Activated CD4-positive, alpha-beta memory T cell treated with anti-CD3 and anti-CD28 coated beads for 36 hours (primary cell): Measurements from ENCODE around the gene CRTC3. TPM values are rescaled to one million over a fixed set of nuclear protein-coding genes. Genes with fewer than 3 reads are reported as not detected.
"Not testable (repeated sequence)": the region's sequence is repeated elsewhere in the genome, so short reads cannot be mapped to it uniquely, and the experiment has no call there.

Source experiments
- CTCF ChIA-PET: fragments of 350-600 bp; sonication (Branson Sonifier 250); formaldehyde crosslinking; loops from one replicate; lab custom pipeline; 2021; ENCODE audit warnings: antibody characterized with exemption, inconsistent platforms; lab: Charles Lee
- POLR2A ChIA-PET: fragments of 350-600 bp; sonication (Branson Sonifier 250); formaldehyde crosslinking; loops from one replicate; lab custom pipeline; 2021; ENCODE audit warnings: antibody characterized with exemption; lab: Charles Lee
- DNase-seq: peaks from one replicate; pipeline ENCODE4 v3.0.0-alpha.2; 2020
- H3K27ac Mint-ChIP-seq: one replicate; pipeline ENCODE4 v1.8.0; 2021; ENCODE audit warnings: mixed read lengths
- H3K27me3 Mint-ChIP-seq: one replicate; pipeline ENCODE4 v1.8.0; 2021; ENCODE audit warnings: mixed read lengths
- H3K36me3 Mint-ChIP-seq: one replicate; pipeline ENCODE4 v1.8.0; 2021; ENCODE audit warnings: mixed read lengths
- H3K4me1 Mint-ChIP-seq: one replicate; pipeline ENCODE4 v1.8.0; 2021; ENCODE audit warnings: low read depth, mixed read lengths
- H3K4me3 Mint-ChIP-seq: one replicate; pipeline ENCODE4 v1.8.0; 2021; ENCODE audit warnings: mild to moderate bottlenecking, mixed read lengths
- H3K9me3 Mint-ChIP-seq: one replicate; pipeline ENCODE4 v1.8.0; 2021; ENCODE audit warnings: mixed read lengths
- intact Hi-C: fragments of 100-400 bp; cut with micrococcal nuclease; formaldehyde crosslinking; loops from one replicate; pipeline ENCODE4 v1.15.1; 2023
- total RNA-seq, 2 experiments: library from RNA; stranded (reverse); gene quantifications; one replicate each; pipeline ENCODE4 v1.2.3, GENCODE V29; 2021

CRTC3 gene
- total RNA-seq, 2 experiments from 2014 or later = 34.7 to 37.8 TPM

GRCh38 chr15:90681480-90681879, 151.8 kb downstream of the CRTC3 start:
- no peak overlapping the region for H3K27ac Mint-ChIP-seq
- no peaks in the 10 kb centered on the region for H3K36me3 Mint-ChIP-seq
- intact Hi-C loops = loop anchor here (10.0 kb wide), 1 partner anchor 87 kb away; no protein-coding TSS in a partner anchor
- no peaks in the 10 kb centered on the region for H3K9me3 Mint-ChIP-seq
- H3K27me3 Mint-ChIP-seq = peaks cover 3% of the 10 kb centered on the region
- H3K4me3 Mint-ChIP-seq = no peak overlapping the region
- H3K4me1 Mint-ChIP-seq = peaks cover 40% of the 10 kb centered on the region
- DNase-seq = no peak
- ChIA-PET POLR2A (interaction anchor here (0.5 to 0.7 kb wide), 2 partner anchors 165 to 356 kb away, joined by 3 read pairs; no protein-coding TSS in a partner anchor), CTCF (no interaction called here)

GRCh38 chr15:90683371-90683770, 153.6 kb downstream of the CRTC3 start:
- no peak overlapping the region for H3K4me3 Mint-ChIP-seq
- no peak for DNase-seq
- intact Hi-C loops = loop anchor here (10.0 kb wide), 1 partner anchor 89 kb away; no protein-coding TSS in a partner anchor
- no peaks in the 10 kb centered on the region for H3K36me3 Mint-ChIP-seq
- H3K27me3 Mint-ChIP-seq = peaks cover 3% of the 10 kb centered on the region
- H3K9me3 Mint-ChIP-seq = no peaks in the 10 kb centered on the region
- ChIA-PET CTCF (no interaction called here), POLR2A (no interaction called here)
- H3K27ac Mint-ChIP-seq = no peak overlapping the region
- peaks cover 37% of the 10 kb centered on the region for H3K4me1 Mint-ChIP-seq

GRCh38 chr15:90683876-90684275, 154.2 kb downstream of the CRTC3 start:
- CTCF ChIA-PET = no interaction called here
- DNase-seq = no peak
- intact Hi-C loops = loop anchor here (10.0 kb wide), 1 partner anchor 89 kb away; no protein-coding TSS in a partner anchor
- peaks cover 33% of the 10 kb centered on the region for H3K4me1 Mint-ChIP-seq
- no peaks in the 10 kb centered on the region for H3K36me3 Mint-ChIP-seq
- H3K9me3 Mint-ChIP-seq = no peaks in the 10 kb centered on the region
- H3K4me3 Mint-ChIP-seq = no peak overlapping the region
- peaks cover 3% of the 10 kb centered on the region for H3K27me3 Mint-ChIP-seq
- POLR2A ChIA-PET = no interaction called here
- H3K27ac Mint-ChIP-seq = no peak overlapping the region

- ChIA-PET POLR2A (no interaction called here), CTCF (no interaction called here)
- no peak for DNase-seq
- Mint-ChIP-seq H3K4me1 (peaks cover 29% of the 10 kb centered on the region), H3K27me3 (peaks cover 3% of the 10 kb centered on the region), H3K36me3 (no peaks in the 10 kb centered on the region), H3K9me3 (peaks cover under 1% of the 10 kb centered on the region), H3K27ac (no peak overlapping the region), H3K4me3 (no peak overlapping the region)
- intact Hi-C loops = loop anchor here (10.0 kb wide), 1 partner anchor 89 kb away; no protein-coding TSS in a partner anchor
Observed at GRCh38 chr15:90684281-90684680, 154.6 kb downstream of the CRTC3 start.

- DNase-seq = no peak
- Mint-ChIP-seq H3K4me3 (no peak overlapping the region), H3K9me3 (peaks cover 3% of the 10 kb centered on the region), H3K27me3 (peaks cover 3% of the 10 kb centered on the region), H3K36me3 (no peaks in the 10 kb centered on the region), H3K4me1 (peaks cover 18% of the 10 kb centered on the region), H3K27ac (peak overlapping the region; percentile 90)
- ChIA-PET POLR2A (interaction anchor here (1.0 kb wide), 1 partner anchor 8 kb away, joined by 3 read pairs; no protein-coding TSS in a partner anchor), CTCF (interaction anchor here (0.9 to 1.9 kb wide), 3 partner anchors 8 to 199 kb away, joined by 4 to 9 read pairs (median 4); no protein-coding TSS in a partner anchor)
- intact Hi-C loops = loop anchor here (1.0 to 10.0 kb wide), 5 partner anchors 8 to 267 kb away; no protein-coding TSS in a partner anchor
Observed at GRCh38 chr15:90685591-90686434, 156.1 kb downstream of the CRTC3 start.

GRCh38 chr15:90686435-90687218, 156.9 kb downstream of the CRTC3 start:
- ChIA-PET CTCF (interaction anchor here (0.9 to 1.9 kb wide), 4 partner anchors 9 to 199 kb away, joined by 3 to 9 read pairs (median 4); no protein-coding TSS in a partner anchor), POLR2A (interaction anchor here (1.0 kb wide), 1 partner anchor 9 kb away, joined by 3 read pairs; no protein-coding TSS in a partner anchor)
- no peak overlapping the region for H3K4me3 Mint-ChIP-seq

GRCh38 chr15:90689326-90689961, 159.7 kb downstream of the CRTC3 start:
- H3K27me3 Mint-ChIP-seq, H3K9me3 Mint-ChIP-seq, POLR2A ChIA-PET, H3K36me3 Mint-ChIP-seq, DNase-seq, H3K27ac Mint-ChIP-seq, H3K4me3 Mint-ChIP-seq: not testable (repeated sequence)
- peaks cover 18% of the 10 kb centered on the region for H3K4me1 Mint-ChIP-seq
- CTCF ChIA-PET = interaction anchor here (0.9 to 1.1 kb wide), 3 partner anchors 10 to 243 kb away, joined by 3 to 5 read pairs (median 4); partner anchors contain the start of gene HDDC3
- intact Hi-C loops = loop anchor here (10.0 kb wide), 1 partner anchor 95 kb away; no protein-coding TSS in a partner anchor

More at GRCh38 chr15:90686435-90687218, 156.9 kb downstream of the CRTC3 start:
- Mint-ChIP-seq H3K27ac (peak overlapping the region; percentile 90), H3K36me3 (no peaks in the 10 kb centered on the region), H3K27me3 (peaks cover 3% of the 10 kb centered on the region), H3K4me1 (peaks cover 18% of the 10 kb centered on the region), H3K9me3 (peaks cover 3% of the 10 kb centered on the region)
- DNase-seq = peak; percentile 46
- intact Hi-C loops = loop anchor here (1.0 to 10.0 kb wide), 5 partner anchors 8 to 268 kb away; no protein-coding TSS in a partner anchor

- POLR2A ChIA-PET = no interaction called here
- Mint-ChIP-seq H3K36me3 (no peaks in the 10 kb centered on the region), H3K9me3 (peaks cover 3% of the 10 kb centered on the region), H3K27me3 (no peaks in the 10 kb centered on the region), H3K27ac (no peak overlapping the region), H3K4me3 (no peak overlapping the region), H3K4me1 (peaks cover 15% of the 10 kb centered on the region)
- CTCF ChIA-PET = interaction anchor here (1.2 to 1.8 kb wide), 2 partner anchors 42 to 196 kb away, joined by 4 to 12 read pairs; no protein-coding TSS in a partner anchor
- intact Hi-C loops = no loop called here
- no peak for DNase-seq
Observed at GRCh38 chr15:90690585-90690984, 160.9 kb downstream of the CRTC3 start.

DNA sequence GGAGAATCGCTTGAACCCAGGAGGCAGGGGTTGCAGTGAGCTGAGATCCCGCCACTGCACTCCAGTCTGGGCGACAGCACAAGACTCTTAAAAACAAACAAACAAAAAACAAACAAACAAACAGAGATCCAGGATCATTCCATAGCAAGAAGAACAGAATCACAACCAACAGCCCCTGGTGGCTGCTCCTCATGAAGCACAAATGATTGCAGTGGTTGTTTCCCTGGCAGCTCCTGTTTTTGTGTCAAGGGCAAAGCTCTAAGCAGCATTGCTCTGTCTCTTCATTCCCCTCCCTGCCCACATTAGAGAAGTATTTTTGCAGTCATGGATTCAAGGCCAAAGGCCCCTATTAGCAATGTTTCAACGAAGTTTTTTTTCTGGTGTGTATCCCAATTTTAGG, 161.6 kb downstream of the CRTC3 start:
- peaks cover 10% of the 10 kb centered on the region for H3K4me1 Mint-ChIP-seq
- intact Hi-C loops = no loop called here
- ChIA-PET CTCF (interaction anchor here (1.0 to 1.8 kb wide), 3 partner anchors 43 to 195 kb away, joined by 3 to 12 read pairs (median 4); no protein-coding TSS in a partner anchor), POLR2A (no interaction called here)
- H3K9me3 Mint-ChIP-seq = peaks cover 3% of the 10 kb centered on the region
- no peaks in the 10 kb centered on the region for H3K27me3 Mint-ChIP-seq
- no peak overlapping the region for H3K4me3 Mint-ChIP-seq
- H3K27ac Mint-ChIP-seq = no peak overlapping the region
- DNase-seq = no peak
- no peaks in the 10 kb centered on the region for H3K36me3 Mint-ChIP-seq

DNA sequence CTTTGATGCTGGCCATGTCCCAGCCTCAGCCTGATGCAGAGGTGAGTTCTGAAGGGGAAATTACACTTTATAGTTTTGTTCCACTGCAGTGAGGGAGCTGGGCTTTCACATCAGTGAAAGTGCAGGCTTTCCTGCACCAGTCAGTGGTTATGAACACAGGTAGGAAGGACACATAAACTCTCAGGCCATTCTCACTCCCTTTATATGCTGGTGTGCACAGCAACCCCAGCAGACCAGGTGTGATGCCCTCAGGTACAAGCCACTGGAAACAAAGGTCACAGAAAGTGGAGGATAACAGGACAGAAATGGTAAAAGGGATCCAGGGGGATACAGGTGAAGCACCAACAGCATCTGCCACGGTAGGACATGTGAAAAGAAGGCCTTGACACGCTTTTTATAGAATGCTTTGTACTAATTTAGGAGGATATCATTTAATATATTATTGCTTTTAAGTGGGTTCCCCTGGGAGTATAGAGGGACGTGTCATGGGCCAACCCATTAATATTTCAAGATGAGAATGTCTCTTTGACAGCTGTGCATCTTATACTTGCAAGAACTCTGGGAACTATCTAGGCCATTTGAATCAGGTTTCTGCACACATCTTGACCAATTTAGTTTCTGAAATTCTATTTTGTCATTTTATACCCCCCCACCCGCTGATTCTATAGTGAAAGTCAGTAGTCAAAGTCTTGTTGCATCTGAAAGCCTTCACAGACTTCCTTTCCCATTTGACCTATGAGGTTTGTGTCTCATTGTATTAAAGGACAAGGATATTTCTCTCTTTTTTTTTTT, 162.5 kb downstream of the CRTC3 start:
- Mint-ChIP-seq H3K4me3 (no peak overlapping the region), H3K4me1 (peaks cover 5% of the 10 kb centered on the region), H3K9me3 (peaks cover 3% of the 10 kb centered on the region), H3K27me3 (no peaks in the 10 kb centered on the region), H3K36me3 (no peaks in the 10 kb centered on the region), H3K27ac (no peak overlapping the region)
- ChIA-PET POLR2A (no interaction called here), CTCF (interaction anchor here (1.0 to 3.0 kb wide), 6 partner anchors 15 to 194 kb away, joined by 3 to 29 read pairs (median 6); no protein-coding TSS in a partner anchor)
- no peak for DNase-seq
- intact Hi-C loops = no loop called here
